ENCODE results near the gene CHST8.

The CHST8 gene

DNA sequence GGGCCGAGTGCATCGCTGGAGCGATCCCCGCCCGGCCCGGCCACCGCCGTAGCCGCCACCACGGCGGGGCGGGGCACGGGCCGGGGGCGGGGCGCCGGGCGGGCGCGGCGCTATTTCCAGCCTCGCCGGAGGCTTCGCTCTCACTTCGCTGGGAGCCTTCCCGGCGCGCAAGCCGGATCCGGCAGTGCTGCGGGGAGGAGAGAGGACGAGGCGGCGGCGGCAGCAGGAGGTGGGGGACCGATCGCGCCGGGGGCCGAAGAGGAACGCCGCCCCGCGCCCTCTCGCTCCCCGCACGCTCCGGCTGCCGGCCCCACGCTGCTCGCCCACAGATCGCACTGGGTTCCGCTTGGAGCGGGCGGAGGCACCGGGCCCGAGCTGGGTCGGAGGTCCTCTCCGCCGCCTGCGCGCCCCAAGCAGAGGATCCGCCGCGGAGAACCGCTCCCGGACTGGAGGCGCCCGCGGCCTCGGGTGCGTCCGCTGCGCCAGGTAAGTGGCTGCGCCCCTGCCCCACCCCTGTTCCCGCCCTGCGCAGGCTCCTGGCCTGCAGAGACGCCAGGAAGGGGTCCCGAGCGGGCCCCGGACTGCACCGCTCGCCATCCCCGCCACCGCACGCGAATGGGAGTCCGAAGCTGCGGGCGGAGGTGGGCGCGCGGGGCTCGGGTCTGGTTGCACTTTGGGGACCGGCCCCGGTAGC is at the start of gene CHST8:
Gene CHST8 (plus strand): TSS at position 143 of the 694 bp plus-strand sequence. CDS start 67,309 bp downstream, outside the sequence.
- DNase-seq (ENCODE audit: extremely low read depth, insufficient read length): no peak
- no peak within 1 kb of the TSS for H3K4me3 ChIP-seq (replicated peaks; ENCODE audit: low read depth, low read length)
- H3K36me3 ChIP-seq (ENCODE audit: control insufficient read depth, insufficient read depth, low read length): no peaks in the 10 kb centered on the region
- TF ChIP-seq, protein P1, sequence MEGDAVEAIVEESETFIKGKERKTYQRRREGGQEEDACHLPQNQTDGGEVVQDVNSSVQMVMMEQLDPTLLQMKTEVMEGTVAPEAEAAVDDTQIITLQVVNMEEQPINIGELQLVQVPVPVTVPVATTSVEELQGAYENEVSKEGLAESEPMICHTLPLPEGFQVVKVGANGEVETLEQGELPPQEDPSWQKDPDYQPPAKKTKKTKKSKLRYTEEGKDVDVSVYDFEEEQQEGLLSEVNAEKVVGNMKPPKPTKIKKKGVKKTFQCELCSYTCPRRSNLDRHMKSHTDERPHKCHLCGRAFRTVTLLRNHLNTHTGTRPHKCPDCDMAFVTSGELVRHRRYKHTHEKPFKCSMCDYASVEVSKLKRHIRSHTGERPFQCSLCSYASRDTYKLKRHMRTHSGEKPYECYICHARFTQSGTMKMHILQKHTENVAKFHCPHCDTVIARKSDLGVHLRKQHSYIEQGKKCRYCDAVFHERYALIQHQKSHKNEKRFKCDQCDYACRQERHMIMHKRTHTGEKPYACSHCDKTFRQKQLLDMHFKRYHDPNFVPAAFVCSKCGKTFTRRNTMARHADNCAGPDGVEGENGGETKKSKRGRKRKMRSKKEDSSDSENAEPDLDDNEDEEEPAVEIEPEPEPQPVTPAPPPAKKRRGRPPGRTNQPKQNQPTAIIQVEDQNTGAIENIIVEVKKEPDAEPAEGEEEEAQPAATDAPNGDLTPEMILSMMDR (IDR thresholded peaks at IDR 0.05; ENCODE audit: insufficient read depth, low read length, poor library complexity, severe bottlenecking): no peak
- H3K27me3 ChIP-seq (replicated peaks; ENCODE audit: control insufficient read depth, insufficient read depth, low read length): peaks cover 4% of the 10 kb centered on the region; the same call in 1 of the 2 replicates

DNA sequence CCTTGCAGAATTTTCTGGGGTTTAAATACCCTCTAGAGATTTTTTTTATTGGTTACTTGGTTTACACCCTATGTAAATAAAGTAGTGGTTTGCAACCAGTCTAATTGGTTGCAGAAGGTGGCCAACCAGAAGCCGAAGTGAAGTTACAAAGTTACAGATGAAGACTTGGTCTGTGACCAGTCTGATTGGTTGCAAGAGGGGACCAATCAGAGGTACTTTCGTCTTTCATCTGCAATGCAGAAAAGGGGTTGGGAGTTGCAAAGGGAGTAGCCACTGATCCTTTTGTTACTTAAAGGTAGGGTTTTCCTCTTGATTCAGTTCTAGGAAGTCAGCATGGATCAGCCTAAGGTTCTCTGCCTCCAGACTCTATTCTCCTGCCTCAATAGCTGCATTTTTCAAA is 48.8 kb upstream of the CHST8 start:
- Histone ChIP-seq H3K27me3 (replicated peaks; ENCODE audit: control insufficient read depth, insufficient read depth, low read length) (no peaks in the 10 kb centered on the region), H3K36me3 (ENCODE audit: control insufficient read depth, insufficient read depth, low read length) (no peaks in the 10 kb centered on the region), H3K4me3 (replicated peaks; ENCODE audit: low read depth, low read length) (no peak overlapping the region)
- TF ChIP-seq, protein P1 (IDR thresholded peaks at IDR 0.05; ENCODE audit: insufficient read depth, low read length, poor library complexity, severe bottlenecking): no peak
- DNase-seq (ENCODE audit: extremely low read depth, insufficient read length): no peak

DNA sequence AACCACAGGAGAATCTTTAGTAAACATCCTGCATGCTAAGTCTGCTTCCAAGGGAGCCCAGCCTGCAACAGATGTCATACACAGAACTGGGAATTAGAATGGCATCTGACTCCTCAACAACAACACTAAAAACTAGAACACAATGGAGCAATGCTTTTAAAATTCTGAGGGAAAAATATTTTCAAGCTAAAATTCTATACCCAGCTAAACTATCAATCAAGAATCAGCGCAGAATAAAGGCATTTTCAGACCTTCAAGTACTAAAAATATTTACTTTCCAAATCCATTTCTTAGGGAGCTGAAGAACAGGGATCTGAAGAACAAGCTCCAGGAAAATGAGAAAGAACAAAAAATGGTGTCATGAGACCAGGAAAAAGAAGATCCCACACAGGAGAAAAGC is 46.9 kb upstream of the CHST8 start:
- Histone ChIP-seq H3K27me3 (replicated peaks; ENCODE audit: control insufficient read depth, insufficient read depth, low read length) (no peaks in the 10 kb centered on the region), H3K4me3 (replicated peaks; ENCODE audit: low read depth, low read length) (no peak overlapping the region), H3K36me3 (ENCODE audit: control insufficient read depth, insufficient read depth, low read length) (no peaks in the 10 kb centered on the region)
- no peak for DNase-seq (ENCODE audit: extremely low read depth, insufficient read length)
- TF ChIP-seq, protein P1 (IDR thresholded peaks at IDR 0.05; ENCODE audit: insufficient read depth, low read length, poor library complexity, severe bottlenecking): no peak

- no peaks in the 10 kb centered on the region for H3K27me3 ChIP-seq (replicated peaks; ENCODE audit: control insufficient read depth, insufficient read depth, low read length)
- TF ChIP-seq, protein P1 (IDR thresholded peaks at IDR 0.05; ENCODE audit: insufficient read depth, low read length, poor library complexity, severe bottlenecking): no peak
- H3K4me3 ChIP-seq (replicated peaks; ENCODE audit: low read depth, low read length): no peak overlapping the region
- H3K36me3 ChIP-seq (ENCODE audit: control insufficient read depth, insufficient read depth, low read length): no peaks in the 10 kb centered on the region
- DNase-seq (ENCODE audit: extremely low read depth, insufficient read length): no peak
Measured at GRCh38 chr19:33578697-33579096, 43.1 kb upstream of the CHST8 start.

DNA sequence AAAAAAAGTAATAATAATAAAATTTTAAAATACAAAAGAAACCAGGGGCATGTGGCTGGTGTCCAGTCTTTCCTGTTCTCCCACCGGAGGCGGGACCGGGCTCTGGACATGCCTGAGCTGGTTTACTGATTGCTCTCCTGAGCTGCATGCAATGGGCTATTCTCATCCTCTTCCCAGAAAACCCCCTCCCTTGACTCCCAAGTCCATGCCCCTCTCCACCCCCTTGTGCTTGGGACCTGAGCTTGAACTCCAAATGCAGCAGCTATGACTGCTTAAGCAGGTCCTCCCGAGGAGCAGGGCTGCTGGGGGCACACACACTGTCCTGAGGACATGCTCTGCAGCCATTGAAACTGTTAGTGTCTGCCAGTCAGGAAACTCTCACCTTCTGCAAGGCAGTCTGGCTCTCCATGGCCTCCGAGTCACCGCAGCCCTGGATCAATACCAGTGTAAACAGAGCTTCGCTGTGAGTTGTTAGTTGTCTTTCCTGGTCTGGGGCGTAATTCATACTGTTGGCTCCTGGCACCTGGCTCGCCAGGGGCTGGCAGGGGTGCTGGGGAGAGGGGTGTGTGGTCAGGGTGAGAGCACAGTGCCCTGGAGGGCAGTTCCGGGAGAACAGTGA is 41.6 kb upstream of the CHST8 start:
- H3K4me3 ChIP-seq (replicated peaks; ENCODE audit: low read depth, low read length): no peak overlapping the region
- H3K27me3 ChIP-seq (replicated peaks; ENCODE audit: control insufficient read depth, insufficient read depth, low read length): no peaks in the 10 kb centered on the region
- TF ChIP-seq, protein P1 (IDR thresholded peaks at IDR 0.05; ENCODE audit: insufficient read depth, low read length, poor library complexity, severe bottlenecking): no peak
- DNase-seq (ENCODE audit: extremely low read depth, insufficient read length): no peak
- no peaks in the 10 kb centered on the region for H3K36me3 ChIP-seq (ENCODE audit: control insufficient read depth, insufficient read depth, low read length)

Data from GM06990 (cell line).